BLaER1 treated with 17β-estradiol and CSF1 and Interleukin-3, amounts not matched to agents 10 nM and 100 nM (cell line): ENCODE measurements around the gene LOXL1.

ENCODE experiments used
- H3K27ac ChIP-seq, 11 experiments: shearing (Covaris generic); formaldehyde crosslinking; 2 replicates each; pipeline ENCODE4 v1.8.1; 2022
- H3K27me3 ChIP-seq, 11 experiments: shearing (Covaris generic); formaldehyde crosslinking; 2 replicates each; pipeline ENCODE4 v1.8.1; 2022
- H3K36me3 ChIP-seq, 11 experiments: shearing (Covaris generic); formaldehyde crosslinking; 2 replicates each; pipeline ENCODE4 v1.8.1; 2022
- H3K4me1 ChIP-seq, 10 experiments: shearing (Covaris generic); formaldehyde crosslinking; 2 replicates each; pipeline ENCODE4 v1.8.1; 2022
- H3K4me2 ChIP-seq, 11 experiments: shearing (Covaris generic); formaldehyde crosslinking; 2 replicates each; pipeline ENCODE4 v1.8.1; 2022
- H3K4me3 ChIP-seq, 10 experiments: shearing (Covaris generic); formaldehyde crosslinking; 2 replicates each; pipeline ENCODE4 v1.8.1; 2022
- H3K9ac ChIP-seq, 11 experiments: shearing (Covaris generic); formaldehyde crosslinking; 2 replicates each; pipeline ENCODE4 v1.8.1; 2022
- H3K9me3 ChIP-seq, 11 experiments: shearing (Covaris generic); formaldehyde crosslinking; replicated peaks in 1 of 11; 2 replicates each; pipeline ENCODE4 v1.8.1; 2022
- H4K20me1 ChIP-seq, 11 experiments: shearing (Covaris generic); formaldehyde crosslinking; 2 replicates each; pipeline ENCODE4 v1.8.1; 2022
- Cebpa-rat ChIP-seq, 11 experiments: shearing (Covaris generic); IDR thresholded peaks; 2 replicates each; pipeline ENCODE4 v1.8.1; 2022

Gene LOXL1

GRCh38 chr15:73979636-73980035 lies 53.4 kb downstream of the LOXL1 start:
- Histone ChIP-seq H3K4me1 (peaks cover 49 to 61% (median 59%) of the 10 kb centered on the region in 10 experiments), H3K9me3 (no peaks in the 10 kb centered on the region), H3K4me3 (no peak overlapping the region), H3K4me2 (no peak overlapping the region), H3K27ac (no peak overlapping the region), H4K20me1 (peaks cover 0 to 44% (median 29%) of the 10 kb centered on the region in 11 experiments; a peak in 18 of 22 replicates), H3K9ac (no peak overlapping the region), H3K36me3 (no peaks in the 10 kb centered on the region), H3K27me3 (peaks cover 40 to 86% (median 70%) of the 10 kb centered on the region in 11 experiments)
- no peak for TF ChIP-seq Cebpa-rat (IDR thresholded peaks at IDR 0.05)

GRCh38 chr15:73981761-73982221 lies 55.5 kb downstream of the LOXL1 start:
- Histone ChIP-seq H3K9me3 (no peaks in the 10 kb centered on the region), H3K4me2 (peak overlapping the region; percentile 82 to 98 (median 95)), H3K9ac (peak overlapping the region in 4 of 11 experiments; percentile 7 to 65 (median 38); a peak in 5 of 22 replicates), H3K27me3 (peaks cover 18 to 64% (median 48%) of the 10 kb centered on the region in 11 experiments), H3K4me3 (peak overlapping the region in 1 of 10 experiments; percentile 44; a peak in 1 of 20 replicates), H3K36me3 (no peaks in the 10 kb centered on the region), H4K20me1 (peaks cover 0 to 53% (median 40%) of the 10 kb centered on the region in 11 experiments; a peak in 18 of 22 replicates), H3K27ac (peak overlapping the region in 7 of 11 experiments; percentile 19 to 69 (median 50); a peak in 9 of 22 replicates), H3K4me1 (peaks cover 45 to 57% (median 54%) of the 10 kb centered on the region in 10 experiments)
- TF ChIP-seq Cebpa-rat (IDR thresholded peaks at IDR 0.05) = no peak

- H3K9ac ChIP-seq = peak overlapping the region in 7 of 11 experiments; percentile 7 to 65 (median 36); a peak in 11 of 22 replicates
- no peaks in the 10 kb centered on the region for H3K9me3 ChIP-seq
- no peak for TF ChIP-seq Cebpa-rat (IDR thresholded peaks at IDR 0.05)
- peak overlapping the region; percentile 82 to 98 (median 95) for H3K4me2 ChIP-seq
- H3K4me3 ChIP-seq = peak overlapping the region in 3 of 10 experiments; percentile 0 to 44 (median 24); a peak in 2 of 20 replicates
- H3K27me3 ChIP-seq = peaks cover 12 to 58% (median 42%) of the 10 kb centered on the region in 11 experiments
- H3K36me3 ChIP-seq = no peaks in the 10 kb centered on the region
- H3K4me1 ChIP-seq = peaks cover 45 to 57% (median 54%) of the 10 kb centered on the region in 10 experiments
- peak overlapping the region in 9 of 11 experiments; percentile 8 to 69 (median 43); a peak in 12 of 22 replicates for H3K27ac ChIP-seq
- peaks cover 0 to 53% (median 40%) of the 10 kb centered on the region in 11 experiments; a peak in 18 of 22 replicates for H4K20me1 ChIP-seq
These were observed 56.1 kb downstream of the LOXL1 start for GRCh38 chr15:73982222-73982962.

DNA sequence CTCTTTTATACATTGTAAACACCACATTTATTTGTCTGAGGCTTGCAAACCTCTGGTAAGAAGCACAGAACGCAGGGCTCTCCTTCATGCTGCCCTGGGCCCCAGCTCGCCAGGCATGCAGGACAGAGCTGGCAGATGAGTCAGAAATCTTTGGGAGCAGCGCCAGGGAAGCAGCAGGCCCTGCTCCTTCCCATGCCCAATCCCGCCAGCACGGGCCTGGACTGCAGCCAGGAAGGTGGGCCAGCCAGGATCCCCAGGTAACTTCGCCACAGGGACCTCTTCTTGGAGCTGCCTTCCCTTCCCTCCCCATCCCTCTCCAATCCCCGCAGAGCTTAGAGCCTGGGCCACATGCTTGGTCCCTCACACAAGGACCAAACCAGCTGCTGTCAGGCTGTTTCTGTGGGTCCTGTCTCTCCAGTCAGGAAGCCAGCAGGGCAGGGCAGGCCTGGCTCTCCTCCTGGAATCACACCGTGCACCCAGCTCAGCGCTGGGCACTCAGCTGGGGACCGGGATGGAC lies 57.0 kb downstream of the LOXL1 start:
- Histone ChIP-seq H4K20me1 (peaks cover 0 to 53% (median 40%) of the 10 kb centered on the region in 11 experiments; a peak in 18 of 22 replicates), H3K9ac (peak overlapping the region in 8 of 11 experiments; percentile 1 to 47 (median 38); a peak in 11 of 22 replicates), H3K27ac (peak overlapping the region in 4 of 11 experiments; percentile 25 to 43 (median 34); a peak in 4 of 22 replicates), H3K27me3 (peaks cover 6 to 52% (median 35%) of the 10 kb centered on the region in 11 experiments), H3K4me3 (peak overlapping the region in 2 of 10 experiments; percentile 25 to 26; a peak in 1 of 20 replicates), H3K36me3 (no peaks in the 10 kb centered on the region), H3K4me2 (peak overlapping the region; percentile 82 to 98 (median 95)), H3K4me1 (peaks cover 52 to 64% (median 62%) of the 10 kb centered on the region in 10 experiments), H3K9me3 (no peaks in the 10 kb centered on the region)
- no peak for TF ChIP-seq Cebpa-rat (IDR thresholded peaks at IDR 0.05)

DNA sequence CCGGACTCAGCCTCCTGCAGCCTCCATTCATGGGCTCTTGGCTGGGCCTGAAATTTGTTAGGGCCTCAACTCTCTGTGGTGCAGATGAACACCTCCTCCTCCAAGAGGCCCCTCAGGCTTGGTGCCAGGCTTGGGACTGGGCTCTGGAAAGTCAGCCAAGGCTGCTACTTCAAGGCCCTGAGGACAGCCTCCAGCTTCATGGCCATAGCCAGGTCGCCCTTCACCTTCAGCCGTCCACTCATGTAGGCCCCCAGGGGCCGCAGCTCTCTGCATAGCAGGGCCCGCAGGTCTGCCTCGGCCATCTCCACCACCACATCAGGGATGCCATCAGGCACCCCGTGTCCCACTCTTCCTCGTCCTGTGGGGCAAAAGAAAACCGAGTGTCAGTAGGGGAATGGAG lies 57.5 kb downstream of the LOXL1 start:
- H3K36me3 ChIP-seq = no peaks in the 10 kb centered on the region
- peaks cover under 1 to 47% (median 30%) of the 10 kb centered on the region in 11 experiments; a peak in 20 of 22 replicates for H3K27me3 ChIP-seq
- peak overlapping the region; percentile 82 to 98 (median 95) for H3K4me2 ChIP-seq
- H3K4me1 ChIP-seq = peaks cover 57 to 69% (median 65%) of the 10 kb centered on the region in 10 experiments
- H3K9me3 ChIP-seq = no peaks in the 10 kb centered on the region
- peak overlapping the region in 3 of 11 experiments; percentile 27 to 43 (median 42); a peak in 3 of 22 replicates for H3K9ac ChIP-seq
- peak overlapping the region in 2 of 11 experiments; percentile 32 to 43; a peak in 1 of 22 replicates for H3K27ac ChIP-seq
- no peak for TF ChIP-seq Cebpa-rat (IDR thresholded peaks at IDR 0.05)
- no peak overlapping the region for H3K4me3 ChIP-seq
- H4K20me1 ChIP-seq = peaks cover 0 to 53% (median 40%) of the 10 kb centered on the region in 11 experiments; a peak in 18 of 22 replicates

GRCh38 chr15:73984208-73984979 lies 58.1 kb downstream of the LOXL1 start:
- peaks cover 62 to 75% (median 68%) of the 10 kb centered on the region in 10 experiments for H3K4me1 ChIP-seq
- H3K4me2 ChIP-seq = peak overlapping the region; percentile 82 to 98 (median 95)
- H3K4me3 ChIP-seq = no peak overlapping the region
- no peak overlapping the region for H3K9ac ChIP-seq
- H3K27me3 ChIP-seq = peaks cover 0 to 41% (median 24%) of the 10 kb centered on the region in 11 experiments; a peak in 20 of 22 replicates
- peaks cover 0 to 53% (median 40%) of the 10 kb centered on the region in 11 experiments; a peak in 18 of 22 replicates for H4K20me1 ChIP-seq
- H3K27ac ChIP-seq = no peak overlapping the region
- H3K36me3 ChIP-seq = no peaks in the 10 kb centered on the region
- no peaks in the 10 kb centered on the region for H3K9me3 ChIP-seq
- TF ChIP-seq Cebpa-rat (IDR thresholded peaks at IDR 0.05) = no peak

GRCh38 chr15:73985101-73985873 lies 59.0 kb downstream of the LOXL1 start:
- Histone ChIP-seq H3K36me3 (no peaks in the 10 kb centered on the region), H3K27me3 (peaks cover 0 to 34% (median 15%) of the 10 kb centered on the region in 11 experiments; a peak in 20 of 22 replicates), H3K9me3 (no peaks in the 10 kb centered on the region), H3K4me1 (peaks cover 62 to 80% (median 73%) of the 10 kb centered on the region in 10 experiments), H3K9ac (no peak overlapping the region), H3K4me2 (peak overlapping the region; percentile 39 to 98 (median 95)), H4K20me1 (peaks cover 0 to 52% (median 40%) of the 10 kb centered on the region in 11 experiments; a peak in 18 of 22 replicates), H3K27ac (no peak overlapping the region), H3K4me3 (no peak overlapping the region)
- no peak for TF ChIP-seq Cebpa-rat (IDR thresholded peaks at IDR 0.05)
